GM10266 (cell line): ENCODE measurements around the gene COL4A4.

Source experiments
- DNase-seq: peaks from one replicate; pipeline ENCODE4 v3.0.0; 2012; ENCODE audit errors: extremely low spot score
- TF ChIP-seq, protein P1 (sequence below): IDR thresholded peaks from 2 replicates; pipeline ENCODE4 v1.5.1; 2012; ENCODE audit warnings: mild to moderate bottlenecking, low read depth; ENCODE audit not compliant: control insufficient read depth, insufficient read depth; ENCODE audit errors: missing control alignments

Gene COL4A4

GRCh38 chr2:226973816-226974215, 190.2 kb downstream of the COL4A4 start:
- DNase-seq, result no peak
- TF ChIP-seq, protein P1, sequence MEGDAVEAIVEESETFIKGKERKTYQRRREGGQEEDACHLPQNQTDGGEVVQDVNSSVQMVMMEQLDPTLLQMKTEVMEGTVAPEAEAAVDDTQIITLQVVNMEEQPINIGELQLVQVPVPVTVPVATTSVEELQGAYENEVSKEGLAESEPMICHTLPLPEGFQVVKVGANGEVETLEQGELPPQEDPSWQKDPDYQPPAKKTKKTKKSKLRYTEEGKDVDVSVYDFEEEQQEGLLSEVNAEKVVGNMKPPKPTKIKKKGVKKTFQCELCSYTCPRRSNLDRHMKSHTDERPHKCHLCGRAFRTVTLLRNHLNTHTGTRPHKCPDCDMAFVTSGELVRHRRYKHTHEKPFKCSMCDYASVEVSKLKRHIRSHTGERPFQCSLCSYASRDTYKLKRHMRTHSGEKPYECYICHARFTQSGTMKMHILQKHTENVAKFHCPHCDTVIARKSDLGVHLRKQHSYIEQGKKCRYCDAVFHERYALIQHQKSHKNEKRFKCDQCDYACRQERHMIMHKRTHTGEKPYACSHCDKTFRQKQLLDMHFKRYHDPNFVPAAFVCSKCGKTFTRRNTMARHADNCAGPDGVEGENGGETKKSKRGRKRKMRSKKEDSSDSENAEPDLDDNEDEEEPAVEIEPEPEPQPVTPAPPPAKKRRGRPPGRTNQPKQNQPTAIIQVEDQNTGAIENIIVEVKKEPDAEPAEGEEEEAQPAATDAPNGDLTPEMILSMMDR, result no peak

GRCh38 chr2:226971770-226972169, 192.2 kb downstream of the COL4A4 start:
- DNase-seq, result no peak
- TF ChIP-seq, protein P1, result no peak

DNA sequence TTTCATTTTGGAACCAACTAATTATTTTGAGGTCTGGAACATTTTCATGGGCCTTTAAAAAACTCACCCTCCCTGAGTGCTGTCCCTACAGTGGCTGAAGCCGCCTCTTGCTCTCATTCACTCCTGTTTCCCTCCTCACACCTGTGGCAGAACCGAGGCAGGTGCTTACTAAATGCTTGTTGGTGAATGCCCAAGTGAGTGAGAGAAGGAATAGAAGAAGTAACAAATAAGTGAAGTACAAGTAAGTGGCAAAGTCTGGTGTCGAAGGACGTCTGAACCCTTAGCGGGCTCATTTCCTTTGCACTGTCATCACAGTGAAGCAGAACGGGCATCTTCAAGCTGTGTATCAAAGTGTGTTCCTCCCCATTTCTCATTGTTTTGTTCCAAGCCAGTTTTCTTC, 192.9 kb downstream of the COL4A4 start:
- TF ChIP-seq, protein P1, result no peak
- no peak for DNase-seq

- no peak for DNase-seq
- TF ChIP-seq, protein P1, result no peak
Measured at GRCh38 chr2:226970362-226970761, 193.6 kb downstream of the COL4A4 start.

GRCh38 chr2:226969417-226970080, 194.5 kb downstream of the COL4A4 start:
- TF ChIP-seq, protein P1, result no peak
- DNase-seq, result no peak

DNA sequence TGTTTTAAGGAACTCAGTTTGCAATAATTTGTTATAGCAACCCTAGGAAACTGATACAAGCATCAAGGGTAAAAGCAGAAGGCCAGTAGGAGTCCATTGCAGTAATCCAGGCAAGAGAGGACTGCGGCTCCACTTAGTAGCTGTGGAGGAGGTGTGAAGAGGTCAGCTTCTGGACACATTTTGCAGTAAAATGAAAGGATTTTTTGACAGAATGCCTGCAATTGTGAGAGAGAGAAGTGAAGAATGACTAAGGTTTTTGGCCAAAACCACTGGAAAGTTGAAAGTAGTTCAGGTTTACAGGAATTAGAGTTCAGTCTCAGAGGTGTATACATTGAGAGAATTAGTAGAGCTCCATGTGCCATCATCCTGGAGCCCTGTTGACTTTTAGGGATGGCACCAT, 198.6 kb downstream of the COL4A4 start:
- TF ChIP-seq, protein P1, result no peak
- no peak for DNase-seq

GRCh38 chr2:226963528-226963927, 200.5 kb downstream of the COL4A4 start:
- DNase-seq, result no peak
- TF ChIP-seq, protein P1, result no peak
